ENCODE data around the gene IQSEC3.

IQSEC3 gene

DNA sequence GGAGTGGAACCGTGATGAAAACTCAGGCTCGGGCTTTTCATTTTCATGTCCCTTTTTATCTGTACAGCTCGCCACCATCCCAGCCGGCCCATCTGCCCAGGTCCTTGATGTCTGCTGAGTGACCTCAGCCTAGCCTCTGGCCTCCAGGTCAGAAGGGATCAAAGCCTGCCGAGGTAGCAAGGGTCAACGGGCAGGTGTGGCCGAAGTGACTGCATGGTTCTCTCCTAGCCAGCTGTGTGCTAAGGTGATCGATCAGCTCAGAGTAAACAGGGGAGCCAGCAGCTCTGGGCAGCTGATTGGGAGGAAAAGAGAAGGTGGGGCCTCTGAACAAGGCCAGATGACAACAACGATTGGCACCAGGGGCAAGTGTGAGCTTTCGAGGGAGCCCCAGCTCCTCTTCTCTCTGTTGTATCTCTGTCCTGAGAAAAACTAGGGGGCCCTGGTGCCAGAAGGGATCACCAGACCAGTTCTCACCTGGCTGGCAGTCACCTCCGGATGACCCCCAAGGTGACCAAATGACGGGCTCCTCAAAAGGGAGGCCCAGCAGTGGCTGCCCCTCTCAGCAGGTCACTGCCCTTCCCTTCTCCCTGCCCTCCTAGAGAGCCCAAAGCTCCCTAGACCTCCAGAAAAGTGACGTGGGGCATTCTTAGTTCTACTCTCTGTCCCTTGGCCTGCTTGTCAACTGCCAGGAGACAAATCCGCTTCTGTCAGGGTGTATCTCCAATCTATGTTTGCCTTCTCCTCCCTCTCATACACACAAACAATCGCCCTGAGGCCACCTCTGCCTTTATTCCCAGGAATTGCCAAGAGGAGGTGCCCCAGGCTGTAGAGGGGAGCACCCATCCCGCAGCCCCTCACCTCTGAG, 143.9 kb downstream of the IQSEC3 start:
- Mint-ChIP-seq H3K27ac (peak overlapping the region; percentile 19), H3K36me3 (ENCODE audit: low read depth) (no peaks in the 10 kb centered on the region), H3K27me3 (ENCODE audit: low read depth, poor library complexity) (peaks cover 21% of the 10 kb centered on the region), H3K4me3 (no peak overlapping the region), H3K4me1 (peaks cover 71% of the 10 kb centered on the region), H3K9me3 (no peaks in the 10 kb centered on the region)
- DNase-seq, result no peak
- TF ChIP-seq, protein P1, sequence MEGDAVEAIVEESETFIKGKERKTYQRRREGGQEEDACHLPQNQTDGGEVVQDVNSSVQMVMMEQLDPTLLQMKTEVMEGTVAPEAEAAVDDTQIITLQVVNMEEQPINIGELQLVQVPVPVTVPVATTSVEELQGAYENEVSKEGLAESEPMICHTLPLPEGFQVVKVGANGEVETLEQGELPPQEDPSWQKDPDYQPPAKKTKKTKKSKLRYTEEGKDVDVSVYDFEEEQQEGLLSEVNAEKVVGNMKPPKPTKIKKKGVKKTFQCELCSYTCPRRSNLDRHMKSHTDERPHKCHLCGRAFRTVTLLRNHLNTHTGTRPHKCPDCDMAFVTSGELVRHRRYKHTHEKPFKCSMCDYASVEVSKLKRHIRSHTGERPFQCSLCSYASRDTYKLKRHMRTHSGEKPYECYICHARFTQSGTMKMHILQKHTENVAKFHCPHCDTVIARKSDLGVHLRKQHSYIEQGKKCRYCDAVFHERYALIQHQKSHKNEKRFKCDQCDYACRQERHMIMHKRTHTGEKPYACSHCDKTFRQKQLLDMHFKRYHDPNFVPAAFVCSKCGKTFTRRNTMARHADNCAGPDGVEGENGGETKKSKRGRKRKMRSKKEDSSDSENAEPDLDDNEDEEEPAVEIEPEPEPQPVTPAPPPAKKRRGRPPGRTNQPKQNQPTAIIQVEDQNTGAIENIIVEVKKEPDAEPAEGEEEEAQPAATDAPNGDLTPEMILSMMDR (IDR thresholded peaks at IDR 0.05), result no peak

DNA sequence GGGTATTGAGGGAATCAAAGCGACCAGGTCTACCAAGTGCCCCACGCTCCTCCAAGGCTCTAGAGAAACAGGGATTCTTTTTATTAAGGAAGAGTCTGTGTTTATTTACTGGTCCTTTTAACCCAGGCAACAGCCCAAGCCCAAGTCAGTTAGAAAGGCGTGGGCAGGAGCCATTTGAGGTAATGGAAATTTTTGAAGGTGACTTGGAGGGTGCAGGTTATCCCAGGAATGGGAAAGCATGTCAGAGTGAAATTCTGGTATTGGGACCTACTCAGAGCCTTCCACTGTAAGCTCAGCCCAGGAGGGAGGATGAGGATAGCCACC, 144.5 kb downstream of the IQSEC3 start:
- DNase-seq, result no peak
- TF ChIP-seq, protein P1 (IDR thresholded peaks at IDR 0.05), result no peak
- Mint-ChIP-seq H3K9me3 (no peaks in the 10 kb centered on the region), H3K36me3 (ENCODE audit: low read depth) (no peaks in the 10 kb centered on the region), H3K27me3 (ENCODE audit: low read depth, poor library complexity) (peaks cover 15% of the 10 kb centered on the region), H3K4me3 (no peak overlapping the region), H3K4me1 (peaks cover 71% of the 10 kb centered on the region), H3K27ac (peak overlapping the region; percentile 22)

DNA sequence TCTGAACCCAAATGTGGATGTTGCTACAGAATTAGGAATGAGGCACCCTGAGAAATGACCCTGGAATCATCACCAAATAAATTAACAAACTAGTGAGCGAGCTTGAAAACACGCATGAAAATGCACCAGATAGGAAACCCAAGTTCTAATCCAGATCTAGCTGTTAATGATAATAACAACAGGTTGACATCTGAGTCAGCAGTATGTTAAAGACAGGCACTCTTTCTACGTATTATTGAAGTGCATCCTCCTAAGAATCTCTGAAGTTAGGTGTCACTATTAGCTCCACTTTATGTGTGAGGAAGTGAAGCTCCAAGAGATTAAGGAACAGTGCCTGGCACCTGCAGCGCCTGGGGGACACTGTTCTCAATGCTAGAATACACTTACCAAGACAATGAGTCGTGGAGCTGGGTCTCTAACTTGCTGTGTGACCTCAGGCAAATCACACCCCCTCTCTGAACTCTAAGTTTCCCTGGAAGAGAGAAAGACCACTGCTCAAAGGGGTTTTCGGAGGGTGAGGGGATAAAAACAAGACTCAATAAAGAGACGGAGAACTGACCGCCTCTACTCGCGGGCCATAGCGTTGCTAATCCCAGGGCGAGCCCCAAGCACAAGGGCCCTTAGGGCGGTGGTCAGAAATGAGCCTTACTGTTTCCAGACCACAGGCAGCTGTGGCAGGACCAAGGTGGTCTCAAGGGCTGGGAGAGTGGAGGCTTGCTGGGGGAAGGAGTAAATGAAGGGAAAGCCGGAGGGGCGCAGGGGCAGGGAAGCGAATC, 145.3 kb downstream of the IQSEC3 start:
- Mint-ChIP-seq H3K27me3 (ENCODE audit: low read depth, poor library complexity) (peaks cover 13% of the 10 kb centered on the region), H3K9me3 (no peaks in the 10 kb centered on the region), H3K4me1 (peaks cover 71% of the 10 kb centered on the region), H3K4me3 (peak overlapping the region; percentile 25), H3K36me3 (ENCODE audit: low read depth) (no peaks in the 10 kb centered on the region), H3K27ac (peak overlapping the region; percentile 54)
- DNase-seq, result no peak
- TF ChIP-seq, protein P1 (IDR thresholded peaks at IDR 0.05), result no peak

DNA sequence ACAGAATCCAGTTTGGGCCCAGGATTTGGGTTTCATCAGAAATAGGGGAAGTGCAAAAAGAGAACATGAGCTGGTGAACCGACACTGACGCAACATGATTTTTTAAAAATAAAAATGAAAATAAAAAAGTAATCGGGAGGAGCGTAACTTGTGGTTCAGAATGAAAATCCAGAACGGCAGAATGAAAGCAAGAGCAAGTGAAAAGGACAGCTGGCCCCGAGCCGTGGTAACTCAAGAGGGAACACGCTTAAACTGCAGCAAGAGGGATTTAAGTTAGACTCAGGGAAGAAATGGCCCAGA, 145.8 kb downstream of the IQSEC3 start:
- Mint-ChIP-seq H3K4me3 (peak overlapping the region; percentile 25), H3K36me3 (ENCODE audit: low read depth) (no peaks in the 10 kb centered on the region), H3K27me3 (ENCODE audit: low read depth, poor library complexity) (peaks cover 14% of the 10 kb centered on the region), H3K27ac (peak overlapping the region; percentile 54), H3K4me1 (peaks cover 76% of the 10 kb centered on the region), H3K9me3 (no peaks in the 10 kb centered on the region)
- TF ChIP-seq, protein P1 (IDR thresholded peaks at IDR 0.05), result no peak
- DNase-seq, result no peak

DNA sequence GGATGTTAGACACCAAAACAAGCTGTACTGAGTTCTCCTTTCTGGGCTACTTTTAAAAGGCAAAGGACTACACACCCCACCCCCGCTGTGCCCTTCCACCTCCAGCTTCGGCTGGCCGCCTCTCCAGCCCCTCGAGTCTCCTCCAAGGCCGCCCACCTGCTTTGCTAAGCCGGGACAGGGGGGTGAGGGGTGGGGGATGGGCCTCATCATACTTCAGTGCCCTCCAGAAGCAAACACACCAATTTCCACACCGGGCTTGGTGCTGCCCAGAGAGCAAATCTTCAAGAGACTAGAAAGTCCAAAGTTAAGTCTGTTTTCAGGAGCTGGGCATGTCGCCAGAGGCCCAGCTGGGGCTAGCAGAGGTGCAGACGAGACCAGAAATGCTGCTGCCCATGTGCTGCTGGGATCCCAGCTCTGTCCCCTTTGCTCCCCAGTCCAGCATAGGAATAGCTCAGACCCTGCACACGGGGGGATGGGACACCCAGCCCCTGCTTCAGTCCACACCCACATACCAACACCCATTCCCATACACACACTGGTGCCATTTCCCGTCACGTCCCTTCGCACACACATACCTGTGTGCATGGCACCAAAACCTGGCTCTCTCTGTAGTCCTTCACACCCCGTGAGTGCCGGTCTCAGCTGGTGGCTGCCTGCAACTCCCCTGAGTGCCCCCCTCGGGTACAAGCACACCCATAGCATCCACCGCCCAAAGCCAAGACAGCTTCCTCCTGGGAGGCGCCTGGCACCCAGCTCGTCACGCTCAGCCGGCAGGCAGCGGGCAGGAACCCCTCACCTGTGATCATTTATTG, 146.4 kb downstream of the IQSEC3 start:
- H3K4me1 Mint-ChIP-seq, result peaks cover 75% of the 10 kb centered on the region
- TF ChIP-seq, protein P1 (IDR thresholded peaks at IDR 0.05), result no peak
- DNase-seq, result no peak
- H3K9me3 Mint-ChIP-seq, result no peaks in the 10 kb centered on the region
- H3K27me3 Mint-ChIP-seq (ENCODE audit: low read depth, poor library complexity), result peaks cover 17% of the 10 kb centered on the region
- H3K36me3 Mint-ChIP-seq (ENCODE audit: low read depth), result no peaks in the 10 kb centered on the region
- H3K4me3 Mint-ChIP-seq, result peak overlapping the region; percentile 24
- H3K27ac Mint-ChIP-seq, result no peak overlapping the region
